SK-N-SH treated with all-trans-retinoic acid at 6 μM for 48 hours (cell line): Measurements from ENCODE around the gene PRR5.

ENCODE experiments used
- ATAC-seq: fragments of 200-7000 bp; cut with Tn5 transposase; 3 replicates; pipeline ENCODE4 v1.9.1; 2020; ENCODE audit warnings: mild to moderate bottlenecking, moderate library complexity
- ARNTL ChIP-seq: fragments of 450-650 bp; formaldehyde crosslinking; IDR thresholded peaks from 2 replicates; pipeline ENCODE4 v1.5.0; 2020; ENCODE audit warnings: low read depth, mild to moderate bottlenecking, moderate library complexity, borderline replicate concordance
- BACH2 ChIP-seq: fragments of 250-450 bp; sonication (Bioruptor Pico); IDR thresholded peaks from 2 replicates; pipeline ENCODE4 v1.9.0; 2021; ENCODE audit warnings: mild to moderate bottlenecking, borderline replicate concordance
- CREB5 ChIP-seq: fragments of 250-450 bp; sonication (Bioruptor Pico); IDR thresholded peaks from 2 replicates; pipeline ENCODE4 v1.5.1; 2020; ENCODE audit warnings: low read depth, mild to moderate bottlenecking, moderate library complexity
- CSDC2 ChIP-seq: fragments of 250-450 bp; sonication (Bioruptor Pico); IDR thresholded peaks from 2 replicates; pipeline ENCODE4 v1.5.0; 2020; ENCODE audit warnings: mild to moderate bottlenecking, moderate library complexity
- CSRNP3 ChIP-seq: fragments of 250-450 bp; sonication (Bioruptor Pico); IDR thresholded peaks from 2 replicates; pipeline ENCODE4 v1.5.1; 2021; ENCODE audit warnings: mild to moderate bottlenecking, moderate library complexity
- ESRRG ChIP-seq: fragments of 250-450 bp; sonication (Bioruptor Pico); IDR thresholded peaks from 2 replicates; pipeline ENCODE4 v1.6.1; 2021; ENCODE audit warnings: mild to moderate bottlenecking
- GLIS3 ChIP-seq: fragments of 250-450 bp; sonication (Bioruptor Pico); IDR thresholded peaks from 2 replicates; pipeline ENCODE4 v1.5.0; 2020; ENCODE audit warnings: mild to moderate bottlenecking, moderate library complexity
- OSR1 ChIP-seq: fragments of 250-450 bp; sonication (Bioruptor Pico); IDR thresholded peaks from 2 replicates; pipeline ENCODE4 v1.8.0; 2022; ENCODE audit warnings: moderate library complexity, mild to moderate bottlenecking, inconsistent platforms
- PATZ1 ChIP-seq: fragments of 250-450 bp; sonication (Bioruptor Pico); IDR thresholded peaks from 2 replicates; pipeline ENCODE4 v1.8.0; 2020; ENCODE audit warnings: mild to moderate bottlenecking, moderate library complexity, borderline replicate concordance
- PPARA ChIP-seq: fragments of 250-450 bp; sonication (Bioruptor Pico); IDR thresholded peaks from 2 replicates; pipeline ENCODE4 v1.5.0; 2020; ENCODE audit warnings: mild to moderate bottlenecking, borderline replicate concordance
- RARB ChIP-seq: fragments of 250-450 bp; sonication (Bioruptor Pico); IDR thresholded peaks from 2 replicates; pipeline ENCODE4 v1.8.0; 2021; ENCODE audit warnings: mild to moderate bottlenecking, moderate library complexity
- SNAI2 ChIP-seq: fragments of 250-450 bp; sonication (Bioruptor Pico); IDR thresholded peaks from 2 replicates; pipeline ENCODE4 v1.5.0; 2020; ENCODE audit warnings: mild to moderate bottlenecking, moderate library complexity
- TCF4 ChIP-seq: fragments of 250-450 bp; sonication (Bioruptor Pico); IDR thresholded peaks from 2 replicates; pipeline ENCODE4 v1.8.0; 2021; ENCODE audit warnings: mild to moderate bottlenecking, moderate library complexity, borderline replicate concordance
- TOX ChIP-seq: fragments of 250-450 bp; sonication (Bioruptor Pico); IDR thresholded peaks from 2 replicates; pipeline ENCODE4 v1.8.0; 2021; ENCODE audit warnings: mild to moderate bottlenecking, moderate library complexity, borderline replicate concordance
- TSHZ2 ChIP-seq: fragments of 250-450 bp; sonication (Bioruptor Pico); IDR thresholded peaks from 2 replicates; pipeline ENCODE4 v1.5.0; 2020; ENCODE audit warnings: mild to moderate bottlenecking, moderate library complexity
- ZC3H10 ChIP-seq: fragments of 250-450 bp; sonication (Bioruptor Pico); IDR thresholded peaks from 2 replicates; pipeline ENCODE4 v1.5.1; 2021; ENCODE audit warnings: mild to moderate bottlenecking, moderate library complexity
- ZFP3 ChIP-seq: fragments of 250-450 bp; sonication (Bioruptor Pico); IDR thresholded peaks from 2 replicates; pipeline ENCODE4 v1.5.0; 2020; ENCODE audit warnings: mild to moderate bottlenecking, moderate library complexity
- ZFP30 ChIP-seq: fragments of 450-650 bp; formaldehyde crosslinking; IDR thresholded peaks from 2 replicates; pipeline ENCODE4 v1.5.0; 2022; ENCODE audit warnings: mild to moderate bottlenecking, moderate library complexity
- ZNF565 ChIP-seq: fragments of 450-650 bp; formaldehyde crosslinking; conservative IDR thresholded peaks from 2 replicates; pipeline ENCODE4 v1.5.0; 2020; ENCODE audit warnings: low read depth, mild to moderate bottlenecking, moderate library complexity
- ZNF70 ChIP-seq: fragments of 450-650 bp; formaldehyde crosslinking; IDR thresholded peaks from 2 replicates; pipeline ENCODE4 v1.5.0; 2020; ENCODE audit warnings: mild to moderate bottlenecking, moderate library complexity
- ZNF8 ChIP-seq: fragments of 450-650 bp; formaldehyde crosslinking; IDR thresholded peaks from 2 replicates; pipeline ENCODE4 v1.5.0; 2020; ENCODE audit warnings: mild to moderate bottlenecking, moderate library complexity

Gene PRR5

GRCh38 chr22:44777364-44777755 lies 75.4 kb downstream of the PRR5 start:
- ATAC-seq = no peak
- TF ChIP-seq SNAI2 (no peak), ZC3H10 (CRISPR knock-in tag) (no peak), CSRNP3 (CRISPR knock-in tag) (no peak), PPARA (CRISPR knock-in tag) (no peak), BACH2 (CRISPR knock-in tag) (no peak), ZNF8 (no peak), CSDC2 (CRISPR knock-in tag) (no peak), RARB (CRISPR knock-in tag) (no peak), PATZ1 (CRISPR knock-in tag) (no peak), OSR1 (CRISPR knock-in tag) (no peak), TOX (CRISPR knock-in tag) (no peak), TSHZ2 (CRISPR knock-in tag) (no peak), ARNTL (no peak), CREB5 (CRISPR knock-in tag) (no peak), ZFP3 (no peak), ZFP30 (CRISPR knock-in tag) (no peak), TCF4 (CRISPR knock-in tag) (no peak), ZNF70 (CRISPR knock-in tag) (no peak)

- no peak for TF ChIP-seq GLIS3 (CRISPR knock-in tag)
- TF ChIP-seq TCF4 (CRISPR knock-in tag) = no peak
- TF ChIP-seq BACH2 (CRISPR knock-in tag) = no peak
- no peak for TF ChIP-seq ZC3H10 (CRISPR knock-in tag)
- TF ChIP-seq TOX (CRISPR knock-in tag) = no peak
- TF ChIP-seq PATZ1 (CRISPR knock-in tag) = no peak
- TF ChIP-seq OSR1 (CRISPR knock-in tag) = no peak
- TF ChIP-seq ZNF565 (CRISPR knock-in tag) = no peak
- TF ChIP-seq CREB5 (CRISPR knock-in tag) = no peak
- TF ChIP-seq ZFP3 = no peak
- TF ChIP-seq ESRRG (CRISPR knock-in tag) = no peak
- no peak for TF ChIP-seq CSDC2 (CRISPR knock-in tag)
- TF ChIP-seq ARNTL = no peak
- TF ChIP-seq ZNF8 = no peak
- no peak for TF ChIP-seq SNAI2
- TF ChIP-seq RARB (CRISPR knock-in tag) = no peak
- TF ChIP-seq ZFP30 (CRISPR knock-in tag) = no peak
- TF ChIP-seq ZNF70 (CRISPR knock-in tag) = no peak
- TF ChIP-seq, all 23 proteins: peak for 0
- ATAC-seq = no peak
Observed at GRCh38 chr22:44780876-44781449, 79.0 kb downstream of the PRR5 start.
